Measurements from ENCODE around the gene MAGI3.

MAGI3 gene

DNA sequence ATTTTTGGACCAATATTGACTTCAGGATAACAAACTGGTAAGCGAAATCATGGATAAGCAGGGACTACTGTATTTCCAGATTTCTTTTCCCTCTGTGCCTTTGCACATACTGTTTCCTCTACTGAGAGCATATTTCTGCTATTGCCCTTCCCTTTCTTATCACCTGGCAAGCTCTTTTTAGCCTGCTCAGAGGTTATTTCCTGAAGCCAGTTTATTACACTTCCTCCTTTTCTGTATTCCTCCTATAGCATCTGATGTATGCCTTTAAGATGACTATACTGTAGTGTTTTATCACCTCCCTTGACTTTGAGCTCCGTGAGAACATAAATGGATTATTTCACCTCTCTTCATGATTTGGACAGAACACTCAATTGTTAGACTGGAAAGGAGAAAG lies 49.0 kb downstream of the MAGI3 start:
- no peak for TF ChIP-seq SIN3A (IDR thresholded peaks at IDR 0.05; ENCODE audit: borderline replicate concordance, insufficient read depth, low read length)
- TF ChIP-seq TAF1 (IDR thresholded peaks at IDR 0.05; ENCODE audit: borderline replicate concordance, insufficient read depth, low read length), result no peak
- no peak for TF ChIP-seq POLR2AphosphoS5 (IDR thresholded peaks at IDR 0.05; ENCODE audit: low read depth, low read length)
- no peak for TF ChIP-seq FOXP2 (optimal IDR thresholded peaks at IDR 0.05; ENCODE audit: borderline replicate concordance, extremely low read depth, extremely low read length, insufficient read depth)
- TF ChIP-seq, protein P1, sequence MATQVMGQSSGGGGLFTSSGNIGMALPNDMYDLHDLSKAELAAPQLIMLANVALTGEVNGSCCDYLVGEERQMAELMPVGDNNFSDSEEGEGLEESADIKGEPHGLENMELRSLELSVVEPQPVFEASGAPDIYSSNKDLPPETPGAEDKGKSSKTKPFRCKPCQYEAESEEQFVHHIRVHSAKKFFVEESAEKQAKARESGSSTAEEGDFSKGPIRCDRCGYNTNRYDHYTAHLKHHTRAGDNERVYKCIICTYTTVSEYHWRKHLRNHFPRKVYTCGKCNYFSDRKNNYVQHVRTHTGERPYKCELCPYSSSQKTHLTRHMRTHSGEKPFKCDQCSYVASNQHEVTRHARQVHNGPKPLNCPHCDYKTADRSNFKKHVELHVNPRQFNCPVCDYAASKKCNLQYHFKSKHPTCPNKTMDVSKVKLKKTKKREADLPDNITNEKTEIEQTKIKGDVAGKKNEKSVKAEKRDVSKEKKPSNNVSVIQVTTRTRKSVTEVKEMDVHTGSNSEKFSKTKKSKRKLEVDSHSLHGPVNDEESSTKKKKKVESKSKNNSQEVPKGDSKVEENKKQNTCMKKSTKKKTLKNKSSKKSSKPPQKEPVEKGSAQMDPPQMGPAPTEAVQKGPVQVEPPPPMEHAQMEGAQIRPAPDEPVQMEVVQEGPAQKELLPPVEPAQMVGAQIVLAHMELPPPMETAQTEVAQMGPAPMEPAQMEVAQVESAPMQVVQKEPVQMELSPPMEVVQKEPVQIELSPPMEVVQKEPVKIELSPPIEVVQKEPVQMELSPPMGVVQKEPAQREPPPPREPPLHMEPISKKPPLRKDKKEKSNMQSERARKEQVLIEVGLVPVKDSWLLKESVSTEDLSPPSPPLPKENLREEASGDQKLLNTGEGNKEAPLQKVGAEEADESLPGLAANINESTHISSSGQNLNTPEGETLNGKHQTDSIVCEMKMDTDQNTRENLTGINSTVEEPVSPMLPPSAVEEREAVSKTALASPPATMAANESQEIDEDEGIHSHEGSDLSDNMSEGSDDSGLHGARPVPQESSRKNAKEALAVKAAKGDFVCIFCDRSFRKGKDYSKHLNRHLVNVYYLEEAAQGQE (IDR thresholded peaks at IDR 0.05; ENCODE audit: insufficient read depth in 1 of 2, low read depth in 2 of 2, low read length in 2 of 2), result no peak

DNA sequence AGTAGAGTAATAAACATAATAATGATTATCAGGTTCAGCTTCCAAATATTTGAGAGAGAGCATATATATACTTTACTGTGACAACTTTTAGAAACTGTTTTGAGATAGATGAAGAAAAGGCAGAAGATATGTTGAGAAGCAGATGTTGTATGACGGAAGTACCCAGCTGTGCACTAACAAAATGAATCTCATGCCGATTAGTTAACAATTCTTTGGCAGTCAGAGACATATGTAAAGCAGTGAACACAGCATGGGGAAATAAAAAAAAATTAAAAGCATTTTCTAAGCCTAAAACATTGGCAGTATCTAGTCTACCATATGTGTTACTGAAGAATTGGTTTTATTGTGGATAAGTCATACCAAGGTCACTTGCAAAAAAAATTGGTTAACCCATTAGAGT lies 51.8 kb downstream of the MAGI3 start:
- TF ChIP-seq, protein P1 (IDR thresholded peaks at IDR 0.05; ENCODE audit: insufficient read depth in 1 of 2, low read depth in 2 of 2, low read length in 2 of 2), result no peak
- TF ChIP-seq POLR2AphosphoS5 (IDR thresholded peaks at IDR 0.05; ENCODE audit: low read depth, low read length) (no peak), SIN3A (IDR thresholded peaks at IDR 0.05; ENCODE audit: borderline replicate concordance, insufficient read depth, low read length) (no peak), FOXP2 (optimal IDR thresholded peaks at IDR 0.05; ENCODE audit: borderline replicate concordance, extremely low read depth, extremely low read length, insufficient read depth) (no peak), TAF1 (IDR thresholded peaks at IDR 0.05; ENCODE audit: borderline replicate concordance, insufficient read depth, low read length) (no peak)

DNA sequence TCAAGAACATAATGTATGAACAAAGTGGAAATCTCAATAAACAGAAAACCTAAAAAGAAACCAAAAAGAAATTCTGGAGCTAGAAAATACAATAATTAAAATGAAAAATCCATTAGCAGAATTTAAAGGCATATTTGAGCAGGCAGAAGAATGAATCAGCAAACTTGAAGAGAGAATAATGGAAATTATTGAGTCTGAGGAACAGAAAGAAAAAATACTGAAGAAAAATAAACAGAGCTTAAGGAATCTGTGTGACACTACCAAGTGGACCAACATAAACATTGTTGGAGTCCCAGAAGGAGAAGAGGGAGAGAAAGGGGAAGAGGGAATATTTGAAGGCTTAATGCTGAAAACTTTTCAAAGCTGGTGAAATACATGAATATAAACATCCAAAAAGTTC lies 54.5 kb downstream of the MAGI3 start:
- TF ChIP-seq SIN3A (IDR thresholded peaks at IDR 0.05; ENCODE audit: borderline replicate concordance, insufficient read depth, low read length), result no peak
- TF ChIP-seq POLR2AphosphoS5 (IDR thresholded peaks at IDR 0.05; ENCODE audit: low read depth, low read length), result no peak
- TF ChIP-seq, protein P1 (IDR thresholded peaks at IDR 0.05; ENCODE audit: insufficient read depth in 1 of 2, low read depth in 2 of 2, low read length in 2 of 2), result no peak

DNA sequence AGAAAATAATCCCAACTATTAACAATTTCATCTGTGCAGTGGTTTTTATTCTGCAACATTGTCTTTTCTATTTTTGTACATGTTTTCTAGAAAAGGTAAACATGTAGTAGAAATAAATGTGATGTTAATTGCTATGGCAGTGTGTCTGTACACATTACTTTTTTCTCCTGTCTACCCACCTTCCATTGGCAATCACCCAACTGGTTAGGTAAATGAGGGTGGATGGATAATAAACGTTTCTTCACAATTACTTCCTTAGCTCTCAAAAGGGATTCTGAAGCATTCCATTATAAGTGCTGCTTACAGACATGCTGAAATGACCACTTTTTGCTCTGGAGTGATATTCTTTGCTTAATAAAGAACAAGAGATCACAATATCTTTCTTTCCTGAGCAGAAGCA lies 61.4 kb downstream of the MAGI3 start:
- no peak for TF ChIP-seq FOXP2 (optimal IDR thresholded peaks at IDR 0.05; ENCODE audit: borderline replicate concordance, extremely low read depth, extremely low read length, insufficient read depth)
- TF ChIP-seq, protein P1 (IDR thresholded peaks at IDR 0.05; ENCODE audit: insufficient read depth in 1 of 2, low read depth in 2 of 2, low read length in 2 of 2), result no peak
- TF ChIP-seq TAF1 (IDR thresholded peaks at IDR 0.05; ENCODE audit: borderline replicate concordance, insufficient read depth, low read length), result no peak

DNA sequence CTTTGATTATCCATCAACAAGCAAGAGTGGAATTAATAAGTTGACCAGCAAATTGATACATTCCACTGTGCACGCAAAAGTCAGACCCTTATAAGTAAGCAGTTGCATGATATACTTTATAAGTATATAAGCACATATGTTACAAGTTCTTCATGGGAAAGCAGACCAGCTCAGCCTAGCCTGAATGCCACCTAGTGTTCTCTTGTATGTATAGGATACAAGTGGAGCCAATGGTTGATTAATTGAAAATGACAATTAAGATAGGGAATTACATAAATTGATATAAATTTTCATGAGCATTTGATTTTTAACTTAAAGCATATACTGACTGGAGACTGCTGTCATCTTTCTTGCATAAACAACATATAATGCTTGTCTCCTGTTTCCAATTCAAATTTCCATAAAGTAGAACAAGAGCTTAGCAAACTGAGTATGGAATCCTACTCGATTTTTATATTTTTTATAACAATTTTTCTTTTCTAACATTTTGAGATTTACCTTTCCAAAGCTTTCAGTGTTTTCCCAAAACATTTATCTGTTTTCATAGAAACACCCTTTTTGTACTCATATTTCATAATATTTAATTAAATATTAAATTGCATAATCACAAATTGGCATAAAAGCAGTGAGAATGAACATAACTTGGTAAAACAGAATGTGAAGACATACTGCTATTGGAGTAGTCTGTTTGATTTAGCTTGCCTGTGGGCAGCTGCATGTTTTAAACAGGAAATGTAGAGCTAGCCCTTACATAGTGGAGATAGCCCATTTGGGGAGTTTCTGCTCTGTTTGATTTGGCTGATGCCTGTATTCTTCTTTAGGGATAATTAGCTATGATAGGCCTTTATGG lies 62.8 kb downstream of the MAGI3 start:
- TF ChIP-seq FOXP2 (optimal IDR thresholded peaks at IDR 0.05; ENCODE audit: borderline replicate concordance, extremely low read depth, extremely low read length, insufficient read depth) (no peak), SIN3A (IDR thresholded peaks at IDR 0.05; ENCODE audit: borderline replicate concordance, insufficient read depth, low read length) (no peak), TAF1 (IDR thresholded peaks at IDR 0.05; ENCODE audit: borderline replicate concordance, insufficient read depth, low read length) (no peak), POLR2AphosphoS5 (IDR thresholded peaks at IDR 0.05; ENCODE audit: low read depth, low read length) (no peak)
- TF ChIP-seq, protein P1 (IDR thresholded peaks at IDR 0.05; ENCODE audit: insufficient read depth in 1 of 2, low read depth in 2 of 2, low read length in 2 of 2), result no peak

Data from PFSK-1 (cell line).